ENCODE data around the gene SAP130.
"Not testable (repeated sequence)": the region's sequence is repeated elsewhere in the genome, so short reads cannot be mapped to it uniquely, and the experiment has no call there.

Gene SAP130

GRCh38 chr2:127909019-127909418, 118.8 kb downstream of the SAP130 start:
- no peak for TF ChIP-seq FOXM1 (IDR thresholded peaks at IDR 0.05; ENCODE audit: borderline replicate concordance)
- no peak for TF ChIP-seq ARNT (IDR thresholded peaks at IDR 0.05)
- no peak for TF ChIP-seq ELF4 (IDR thresholded peaks at IDR 0.05)
- no peak for TF ChIP-seq TARDBP (IDR thresholded peaks at IDR 0.05)
- no peak for TF ChIP-seq ZNF384 (IDR thresholded peaks at IDR 0.05)
- TF ChIP-seq HDGF (IDR thresholded peaks at IDR 0.05; ENCODE audit: borderline replicate concordance), result no peak
- TF ChIP-seq CTBP1 (IDR thresholded peaks at IDR 0.05; ENCODE audit: borderline replicate concordance), result no peak
- no peak for TF ChIP-seq FOXA1 (IDR thresholded peaks at IDR 0.05)
- TF ChIP-seq LEF1 (IDR thresholded peaks at IDR 0.05; ENCODE audit: borderline replicate concordance), result no peak
- TF ChIP-seq L3MBTL2 (conservative IDR thresholded peaks at IDR 0.05), result no peak
- TF ChIP-seq NFRKB (IDR thresholded peaks at IDR 0.05), result no peak
- TF ChIP-seq SUZ12 (IDR thresholded peaks at IDR 0.05), result no peak
- TF ChIP-seq, protein P1, sequence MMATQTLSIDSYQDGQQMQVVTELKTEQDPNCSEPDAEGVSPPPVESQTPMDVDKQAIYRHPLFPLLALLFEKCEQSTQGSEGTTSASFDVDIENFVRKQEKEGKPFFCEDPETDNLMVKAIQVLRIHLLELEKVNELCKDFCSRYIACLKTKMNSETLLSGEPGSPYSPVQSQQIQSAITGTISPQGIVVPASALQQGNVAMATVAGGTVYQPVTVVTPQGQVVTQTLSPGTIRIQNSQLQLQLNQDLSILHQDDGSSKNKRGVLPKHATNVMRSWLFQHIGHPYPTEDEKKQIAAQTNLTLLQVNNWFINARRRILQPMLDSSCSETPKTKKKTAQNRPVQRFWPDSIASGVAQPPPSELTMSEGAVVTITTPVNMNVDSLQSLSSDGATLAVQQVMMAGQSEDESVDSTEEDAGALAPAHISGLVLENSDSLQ (IDR thresholded peaks at IDR 0.05), result no peak
- TF ChIP-seq SP1 (IDR thresholded peaks at IDR 0.05), result no peak
- no peak for TF ChIP-seq FOXK2 (IDR thresholded peaks at IDR 0.05)
- TF ChIP-seq BHLHE40 (IDR thresholded peaks at IDR 0.05; ENCODE audit: borderline replicate concordance), result no peak
- ChIA-PET POLR2A (interaction anchor here (0.5 kb wide), 1 partner anchor 21 kb away, joined by 3 read pairs; no protein-coding TSS in a partner anchor), CTCF (no interaction called here)
- no peak for DNase-seq (ENCODE audit: extremely low spot score)

DNA sequence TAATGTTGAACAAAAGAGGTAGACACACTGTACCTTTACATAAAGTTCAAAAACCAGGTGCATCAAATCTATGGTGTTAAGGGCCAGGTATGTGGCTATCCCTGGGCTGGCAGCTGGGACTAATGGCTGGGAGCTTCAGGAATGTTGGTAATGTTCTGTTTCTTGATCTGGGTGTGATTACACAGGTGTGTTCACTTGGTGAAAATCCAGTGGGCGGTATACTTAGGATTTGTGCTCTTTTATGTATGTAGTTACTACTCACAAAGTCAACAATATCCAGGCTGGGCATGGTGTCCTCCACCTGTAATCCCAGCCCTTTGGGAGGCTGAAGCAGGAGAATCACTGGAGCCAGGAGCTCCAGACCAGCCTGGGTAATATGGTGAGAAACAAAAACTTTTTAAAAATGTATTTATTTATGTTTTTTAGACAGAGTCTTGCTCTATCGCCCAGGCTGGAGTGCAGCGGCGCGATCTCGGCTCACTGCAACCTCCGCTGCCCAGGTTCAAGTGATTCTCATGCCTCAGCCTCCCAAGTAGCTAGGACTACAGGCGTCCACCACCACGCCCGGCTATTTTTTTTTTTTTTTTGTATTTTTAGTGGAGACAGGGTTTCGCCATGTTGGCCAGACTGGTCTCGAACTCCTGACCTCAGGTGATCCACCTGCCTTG, 120.0 kb downstream of the SAP130 start:
- POLR2A ChIA-PET; CTCF ChIA-PET; DNase-seq (ENCODE audit: extremely low spot score): not testable (repeated sequence)

GRCh38 chr2:127906206-127906926, 121.5 kb downstream of the SAP130 start:
- POLR2A ChIA-PET, result no interaction called here
- DNase-seq (ENCODE audit: extremely low spot score), result no peak

GRCh38 chr2:127901339-127902056, 126.4 kb downstream of the SAP130 start:
- TF ChIP-seq TARDBP (IDR thresholded peaks at IDR 0.05), result no peak
- TF ChIP-seq ARNT (IDR thresholded peaks at IDR 0.05), result no peak
- TF ChIP-seq ZNF384 (IDR thresholded peaks at IDR 0.05), result no peak
- TF ChIP-seq SUZ12 (IDR thresholded peaks at IDR 0.05), result no peak
- TF ChIP-seq CTBP1 (IDR thresholded peaks at IDR 0.05; ENCODE audit: borderline replicate concordance), result no peak
- TF ChIP-seq, protein P1 (IDR thresholded peaks at IDR 0.05), result no peak
- TF ChIP-seq FOXA1 (IDR thresholded peaks at IDR 0.05), result no peak
- TF ChIP-seq FOXK2 (IDR thresholded peaks at IDR 0.05), result no peak
- no peak for TF ChIP-seq BHLHE40 (IDR thresholded peaks at IDR 0.05; ENCODE audit: borderline replicate concordance)
- TF ChIP-seq HDGF (IDR thresholded peaks at IDR 0.05; ENCODE audit: borderline replicate concordance), result no peak
- TF ChIP-seq ELF4 (IDR thresholded peaks at IDR 0.05), result no peak
- TF ChIP-seq FOXM1 (IDR thresholded peaks at IDR 0.05; ENCODE audit: borderline replicate concordance), result no peak
- POLR2A ChIA-PET, result no interaction called here
- DNase-seq (ENCODE audit: extremely low spot score), result no peak
- CTCF ChIA-PET, result no interaction called here

More at GRCh38 chr2:127906206-127906926, 121.5 kb downstream of the SAP130 start:
- CTCF ChIA-PET, result no interaction called here
- no peak for TF ChIP-seq NFRKB (IDR thresholded peaks at IDR 0.05)
- TF ChIP-seq L3MBTL2 (conservative IDR thresholded peaks at IDR 0.05), result no peak
- no peak for TF ChIP-seq ARNT (IDR thresholded peaks at IDR 0.05)
- no peak for TF ChIP-seq CTBP1 (IDR thresholded peaks at IDR 0.05; ENCODE audit: borderline replicate concordance)
- no peak for TF ChIP-seq HDGF (IDR thresholded peaks at IDR 0.05; ENCODE audit: borderline replicate concordance)
- TF ChIP-seq LEF1 (IDR thresholded peaks at IDR 0.05; ENCODE audit: borderline replicate concordance), result no peak
- no peak for TF ChIP-seq TARDBP (IDR thresholded peaks at IDR 0.05)
- no peak for TF ChIP-seq SUZ12 (IDR thresholded peaks at IDR 0.05)
- TF ChIP-seq, protein P1 (IDR thresholded peaks at IDR 0.05), result no peak
- no peak for TF ChIP-seq BHLHE40 (IDR thresholded peaks at IDR 0.05; ENCODE audit: borderline replicate concordance)
- no peak for TF ChIP-seq SP1 (IDR thresholded peaks at IDR 0.05)
- TF ChIP-seq FOXA1 (IDR thresholded peaks at IDR 0.05), result no peak
- no peak for TF ChIP-seq ELF4 (IDR thresholded peaks at IDR 0.05)
- TF ChIP-seq ZNF384 (IDR thresholded peaks at IDR 0.05), result no peak

GRCh38 chr2:127897531-127898211, 130.2 kb downstream of the SAP130 start:
- CTCF ChIA-PET, result no interaction called here
- POLR2A ChIA-PET, result no interaction called here
- no peak for DNase-seq (ENCODE audit: extremely low spot score)
- no peak for TF ChIP-seq FOXA1 (IDR thresholded peaks at IDR 0.05)
- no peak for TF ChIP-seq NFRKB (IDR thresholded peaks at IDR 0.05)
- TF ChIP-seq CTBP1 (IDR thresholded peaks at IDR 0.05; ENCODE audit: borderline replicate concordance), result no peak
- TF ChIP-seq L3MBTL2 (conservative IDR thresholded peaks at IDR 0.05), result no peak
- no peak for TF ChIP-seq FOXM1 (IDR thresholded peaks at IDR 0.05; ENCODE audit: borderline replicate concordance)
- TF ChIP-seq SP1 (IDR thresholded peaks at IDR 0.05), result no peak
- TF ChIP-seq TARDBP (IDR thresholded peaks at IDR 0.05), result no peak
- TF ChIP-seq ELF4 (IDR thresholded peaks at IDR 0.05), result no peak
